Medulla oblongata (tissue), 1 donor: ENCODE data around the gene WHRN.

Experiments used
- DNase-seq: peaks from one replicate; pipeline ENCODE4 v3.0.0-alpha.2; 2015; ENCODE audit errors: extremely low spot score

The WHRN gene

GRCh38 chr9:114397848-114398605, 107.2 kb downstream of the WHRN start:
- peak; percentile 96 for DNase-seq

DNA sequence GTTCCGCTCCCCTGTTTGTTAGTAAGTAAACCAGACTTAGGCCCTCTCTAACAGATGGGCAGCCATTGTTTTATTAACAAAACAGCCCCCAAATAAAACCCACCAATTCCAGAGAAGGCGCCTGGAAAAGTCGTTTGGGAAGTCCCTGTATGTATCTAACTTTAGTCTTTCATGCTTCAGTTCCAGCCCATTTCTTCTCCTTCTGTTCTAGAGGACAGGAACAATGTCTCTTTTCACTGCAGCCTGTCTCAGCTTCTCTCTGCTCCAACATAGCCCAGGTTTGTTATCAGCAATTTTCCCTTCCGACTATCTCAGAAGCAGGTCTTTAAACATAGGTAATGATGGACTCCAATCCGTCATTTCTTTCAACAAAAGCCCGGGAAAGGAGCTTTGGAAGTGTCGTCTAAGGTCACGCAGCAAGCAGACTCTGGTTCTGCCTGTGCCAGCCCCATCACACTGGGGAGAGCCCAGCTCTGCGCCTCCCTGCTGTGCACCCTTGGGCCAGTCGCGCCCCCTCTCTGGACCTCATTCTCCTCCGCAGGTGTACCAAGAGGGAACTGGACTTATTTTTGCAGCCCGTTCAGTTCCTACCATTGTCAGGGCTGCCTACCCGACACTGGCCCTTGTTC, 107.9 kb downstream of the WHRN start:
- no peak for DNase-seq

DNA sequence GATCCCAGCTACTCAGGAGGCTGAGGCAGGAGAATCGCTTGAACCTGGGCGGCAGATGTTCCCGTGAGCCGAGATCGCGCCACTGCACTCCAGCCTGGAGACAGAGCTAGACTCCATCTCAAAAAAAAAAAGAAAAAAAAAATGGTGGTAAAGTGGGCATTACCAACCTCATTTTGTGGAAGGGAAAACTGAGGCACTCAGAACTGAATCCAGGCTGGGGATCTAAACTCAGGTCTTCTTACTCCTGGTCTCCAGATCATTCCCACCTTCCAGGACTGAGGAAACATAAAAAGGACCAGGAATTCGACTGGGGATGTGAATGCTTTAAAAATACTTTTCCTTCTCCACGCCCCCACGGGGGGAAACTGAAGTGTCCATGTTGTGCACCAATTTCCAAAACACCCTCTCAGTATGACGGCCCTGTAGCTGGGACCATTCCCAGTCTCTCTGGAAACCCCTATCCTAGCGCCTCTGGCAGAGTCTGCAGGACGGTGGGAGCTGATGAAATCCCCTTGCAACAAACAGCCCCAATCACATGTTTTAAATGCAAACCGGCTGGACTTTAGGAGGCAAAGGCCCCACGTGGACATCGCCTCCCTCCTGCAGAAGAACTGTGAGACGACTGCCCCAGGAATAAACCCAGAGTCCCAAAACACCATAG, 108.6 kb downstream of the WHRN start:
- no peak for DNase-seq

GRCh38 chr9:114395768-114396167, 109.5 kb downstream of the WHRN start:
- DNase-seq, result no peak

- DNase-seq, result no peak
Measured at GRCh38 chr9:114395334-114395617, 110.0 kb downstream of the WHRN start.

DNA sequence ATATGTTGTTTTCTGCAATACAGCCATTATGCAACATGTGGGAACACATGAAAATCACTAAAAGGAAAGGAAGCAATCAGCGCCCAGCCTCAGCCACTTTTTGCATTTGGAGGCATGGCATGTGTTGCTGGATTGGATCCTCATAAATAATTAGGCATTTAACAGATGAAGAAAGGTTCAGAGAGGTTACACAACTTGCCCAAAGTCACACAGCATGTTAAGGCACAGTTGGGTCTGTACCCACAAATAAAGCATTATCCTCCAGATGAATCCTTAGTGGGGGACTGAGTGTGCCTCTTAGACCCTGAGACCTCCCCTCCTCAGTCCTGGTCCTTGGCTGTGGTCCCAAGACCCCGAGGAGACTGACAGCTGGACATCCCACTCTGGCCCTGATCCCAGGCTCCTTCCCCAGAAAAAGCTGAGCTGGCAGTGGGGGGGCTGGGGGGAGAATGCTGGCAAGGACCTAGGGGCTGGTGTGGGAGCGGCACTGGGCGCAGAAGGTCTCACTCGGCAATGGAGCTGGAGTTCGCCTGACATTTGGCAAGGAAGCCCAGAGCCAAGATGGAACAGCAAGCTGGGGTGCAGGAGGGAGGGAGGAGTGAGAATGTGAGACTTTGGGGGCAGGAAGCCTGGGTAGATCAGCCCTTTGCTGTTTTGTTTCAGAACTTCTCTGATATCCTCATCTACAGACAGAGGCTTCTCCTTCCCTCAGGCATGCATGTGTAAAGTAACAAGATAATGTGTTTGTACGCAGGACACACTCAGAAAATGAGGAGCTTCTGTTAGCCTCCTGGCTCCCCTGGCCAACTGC, 110.5 kb downstream of the WHRN start:
- no peak for DNase-seq

DNA sequence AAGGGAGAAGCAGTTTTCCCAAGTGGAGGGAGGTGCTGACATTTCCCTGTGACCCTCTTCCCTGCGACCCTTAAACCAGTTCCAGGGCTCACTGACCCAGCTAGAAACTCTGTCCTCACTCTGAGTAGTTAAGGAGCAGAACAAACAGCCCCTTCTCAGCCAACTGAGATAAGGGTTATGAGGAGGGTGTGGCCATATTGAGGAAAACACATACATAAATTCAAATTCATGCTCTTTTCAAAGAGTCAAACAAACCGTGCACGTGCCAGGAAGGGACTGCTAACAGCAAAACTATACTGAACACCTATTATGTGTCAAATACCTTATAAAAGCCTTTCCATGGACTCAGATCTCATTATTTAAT, 112.5 kb downstream of the WHRN start:
- DNase-seq, result no peak

DNA sequence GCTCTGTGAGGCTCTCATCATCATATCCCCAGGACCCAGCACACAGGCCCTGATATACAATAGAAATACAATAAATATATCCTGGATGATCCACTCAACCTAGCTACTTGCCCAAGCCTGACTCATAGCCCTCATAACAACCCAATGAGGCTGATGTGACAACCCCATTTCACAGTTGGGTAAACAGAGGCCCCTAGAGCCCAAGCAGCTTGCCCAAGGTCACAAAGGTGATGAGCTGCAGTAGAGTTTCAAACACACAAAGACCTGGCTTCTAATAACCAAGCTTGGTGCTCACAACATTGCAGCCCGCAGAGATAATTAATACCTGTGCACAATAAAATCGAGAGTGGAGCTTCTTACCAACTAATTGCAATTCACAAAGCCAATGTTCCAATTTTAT, 114.3 kb downstream of the WHRN start:
- no peak for DNase-seq

DNA sequence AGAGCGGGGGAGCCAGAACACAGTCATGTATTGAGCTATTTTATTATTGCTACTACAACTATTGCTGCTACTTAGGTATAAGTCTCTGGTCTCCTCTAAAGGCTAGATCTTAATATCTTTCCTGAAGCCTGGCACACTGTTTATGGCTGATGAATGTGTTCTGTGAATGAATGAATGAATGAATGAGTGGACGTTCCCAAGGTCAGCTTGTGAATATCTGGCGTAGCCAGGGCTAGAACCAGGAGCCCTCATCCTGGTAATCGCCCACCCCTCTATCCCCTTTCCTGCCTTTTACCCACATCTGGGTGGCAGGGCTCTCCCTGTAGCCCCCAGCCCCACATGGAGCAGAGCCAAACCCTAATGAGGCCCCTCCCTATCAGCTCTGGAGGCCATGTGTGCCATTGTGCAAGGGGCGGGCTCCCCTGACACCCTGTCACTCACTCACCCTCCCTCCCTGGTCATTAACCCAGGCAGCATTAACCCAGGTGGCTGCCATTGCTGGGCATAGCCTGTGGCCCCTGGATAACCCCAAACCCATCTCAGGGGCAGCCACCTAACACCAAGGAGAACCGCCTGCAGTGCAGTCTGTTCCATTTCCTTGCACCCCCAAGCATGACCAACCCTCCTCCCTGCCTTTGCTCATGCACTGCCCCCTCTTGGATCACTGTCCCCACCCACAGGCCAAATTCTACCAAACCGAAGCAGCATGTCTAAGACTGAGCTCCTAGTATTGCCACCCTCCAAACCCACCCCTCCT, 115.5 kb downstream of the WHRN start:
- DNase-seq, result no peak

DNA sequence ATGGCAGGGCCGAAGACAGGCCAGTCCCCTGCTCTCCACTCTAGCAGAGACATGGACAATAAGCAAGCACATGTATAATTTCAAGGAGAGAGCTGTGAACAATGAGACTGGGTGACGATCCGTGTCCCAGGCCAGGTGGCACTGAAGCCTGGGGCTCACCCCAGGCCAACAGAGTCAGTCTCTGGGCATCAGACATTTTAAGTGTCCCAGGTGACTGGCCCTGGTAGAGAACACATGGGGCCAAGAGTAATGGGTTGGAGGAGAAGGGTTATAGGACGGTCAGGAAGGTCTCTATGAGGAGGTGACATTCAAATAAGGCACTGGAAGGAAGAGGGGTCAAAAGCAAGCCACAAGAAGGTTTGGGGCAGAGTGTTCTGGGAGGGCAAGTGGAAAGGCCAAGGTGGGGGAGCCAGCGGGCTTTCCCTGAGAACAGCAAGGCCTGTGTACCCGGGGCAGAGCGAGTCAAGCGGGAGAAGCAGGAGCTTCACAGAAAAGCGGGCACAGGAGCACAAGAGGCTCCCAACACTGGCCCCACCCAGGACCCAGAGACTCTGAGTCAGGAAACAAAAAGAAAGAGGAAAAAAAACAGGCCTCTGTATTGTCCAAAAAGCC, 116.4 kb downstream of the WHRN start:
- DNase-seq, result no peak

- DNase-seq, result no peak
Measured at GRCh38 chr9:114388357-114388682, 117.0 kb downstream of the WHRN start.

- peak; percentile 73 for DNase-seq
Measured at GRCh38 chr9:114387680-114388356, 117.5 kb downstream of the WHRN start, which contains the start of gene AKNA. AKNA (minus strand) TSS chr9:114387982; CDS start chr9:114381333, 6,649 bp downstream.

DNA sequence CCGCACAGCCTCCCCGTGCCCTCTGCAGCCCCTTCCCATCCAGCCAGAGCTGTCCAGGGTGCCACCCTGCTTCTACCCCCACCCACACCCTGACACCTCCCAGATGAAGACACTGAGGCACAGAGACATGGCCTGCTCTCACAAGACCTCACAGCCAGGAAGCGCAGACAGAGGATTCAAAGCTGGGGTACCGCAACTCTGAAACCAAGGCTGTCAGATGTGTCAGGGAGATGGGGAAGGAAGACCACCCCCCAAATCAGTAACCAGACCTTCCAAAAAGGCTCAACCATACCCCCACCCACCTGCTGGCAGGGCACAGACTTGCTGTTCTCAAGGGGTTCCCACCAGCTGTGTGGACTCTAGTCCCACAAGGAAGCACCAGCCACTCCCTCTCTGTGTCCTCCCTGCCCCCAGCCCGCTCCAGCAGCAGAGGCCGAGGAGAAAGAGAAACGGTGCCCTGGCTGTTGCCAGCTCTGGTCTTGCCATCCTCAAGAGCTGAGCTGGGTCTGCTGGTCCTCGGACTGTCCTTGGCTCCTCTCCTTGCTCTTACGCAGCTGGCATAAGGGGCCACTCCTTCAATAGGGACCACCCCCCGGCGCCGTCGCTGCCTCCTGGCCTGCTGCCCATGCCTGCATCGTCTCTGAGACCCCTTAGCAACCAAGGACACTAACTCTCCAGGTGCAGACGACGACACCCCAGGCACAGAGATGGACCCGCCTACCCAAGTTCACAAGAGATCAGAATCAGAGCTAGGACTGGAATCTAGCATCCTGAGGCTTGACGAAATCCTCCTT, 118.2 kb downstream of the WHRN start:
- peak; percentile 57 for DNase-seq

DNA sequence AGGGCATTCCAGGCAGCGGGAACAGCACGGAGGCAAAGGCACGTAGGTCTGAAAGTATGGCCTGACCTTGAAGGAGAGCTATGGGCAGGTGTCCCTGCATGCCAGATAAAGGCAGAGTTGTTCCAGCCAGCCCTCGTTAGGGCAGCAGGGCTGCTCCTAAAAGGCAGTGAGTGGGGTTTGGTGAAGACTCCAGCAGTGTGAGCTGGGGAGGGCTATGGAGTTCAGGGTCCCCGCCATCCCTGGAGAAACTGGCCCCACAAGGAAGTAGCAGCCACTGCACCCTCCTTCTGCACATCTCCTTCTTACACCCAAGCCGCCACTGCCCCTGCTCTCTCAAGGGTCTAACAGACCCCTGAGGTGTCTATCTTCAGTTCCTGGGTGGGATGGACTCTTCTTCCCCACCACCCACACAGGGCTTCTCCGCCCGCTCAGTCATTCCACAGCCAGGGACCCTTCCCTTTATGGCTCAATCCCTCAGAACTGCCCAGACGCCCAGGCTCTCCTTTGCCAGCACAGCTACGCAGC, 118.8 kb downstream of the WHRN start:
- no peak for DNase-seq

DNA sequence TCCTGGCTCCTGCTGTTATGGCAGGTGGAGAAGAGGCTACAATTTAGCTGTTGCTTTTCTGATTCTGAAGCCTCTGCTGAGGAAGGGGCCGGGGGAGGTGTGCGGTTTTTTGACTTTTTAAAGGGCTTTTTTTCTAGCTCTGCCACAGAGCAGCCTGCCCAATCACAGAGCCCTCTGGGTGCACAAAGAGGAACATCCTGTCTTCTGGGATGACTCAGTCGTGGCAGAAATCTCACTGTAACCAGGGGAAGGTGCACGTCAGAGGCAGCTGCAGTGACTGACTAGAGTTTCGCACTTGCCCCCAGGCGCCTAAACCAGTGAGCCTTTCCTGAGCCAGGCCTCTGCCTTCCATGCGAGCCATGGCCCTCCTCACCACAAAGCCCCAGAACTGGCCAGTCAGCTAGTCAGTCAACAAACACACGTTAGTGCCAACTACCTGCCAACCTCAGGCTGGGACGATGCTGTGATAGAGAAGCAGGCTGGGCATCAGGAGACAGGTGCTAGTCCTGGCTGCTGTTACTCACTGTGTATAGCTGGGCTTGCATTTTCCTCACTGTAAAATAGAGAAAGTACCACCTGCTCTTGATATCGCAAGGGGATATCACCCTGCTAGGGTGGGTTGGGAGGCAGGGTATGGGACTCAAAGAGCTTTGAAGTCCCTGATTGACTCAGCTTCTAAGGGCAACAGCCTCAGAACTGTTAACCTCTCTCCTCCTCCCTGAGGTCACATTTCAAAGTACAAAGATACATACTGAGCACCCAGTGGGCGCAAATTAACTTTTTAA, 119.7 kb downstream of the WHRN start:
- peak; percentile 88 for DNase-seq

GRCh38 chr9:114384836-114385396, 120.4 kb downstream of the WHRN start:
- no peak for DNase-seq

GRCh38 chr9:114384341-114384740, 120.9 kb downstream of the WHRN start:
- no peak for DNase-seq

DNA sequence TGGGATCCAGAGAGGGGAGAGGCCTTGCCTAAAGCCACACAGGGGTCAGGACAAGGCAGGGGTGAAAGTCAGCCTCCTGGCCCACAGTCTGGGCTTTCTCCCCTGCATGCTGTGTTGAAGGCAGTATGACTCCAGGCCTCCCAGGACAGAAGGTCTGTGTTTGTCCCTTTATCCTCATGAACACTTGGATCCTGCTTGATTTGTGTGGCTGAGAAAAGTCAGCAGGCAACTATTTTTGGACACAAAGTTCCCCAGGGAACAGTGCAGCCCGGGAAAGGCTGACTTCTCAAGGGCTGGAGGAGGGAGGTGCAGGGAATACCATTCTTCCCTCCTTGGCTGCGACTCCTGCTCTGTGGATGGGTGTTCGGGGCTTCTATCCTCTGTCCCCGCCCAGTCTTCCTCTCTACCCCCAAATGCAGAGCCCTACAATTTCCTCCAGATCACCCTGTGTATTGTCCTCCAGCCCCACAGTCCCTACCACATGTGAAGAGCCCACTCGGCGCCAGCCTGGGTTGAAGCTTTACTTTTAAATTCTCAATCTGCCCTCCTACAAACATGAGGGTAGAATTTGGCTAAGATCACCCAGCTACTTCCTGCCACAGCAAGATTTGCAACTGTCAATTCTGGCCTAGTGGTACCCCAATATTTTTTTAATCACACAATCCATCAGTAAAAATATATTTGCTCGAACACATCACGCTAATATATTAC, 121.6 kb downstream of the WHRN start:
- DNase-seq, result peak; percentile 76
